ENCODE results near the gene PDSS2. TPM values are rescaled to one million over a fixed set of nuclear protein-coding genes. Genes with fewer than 3 reads are reported as not detected.

Gene PDSS2
- total and polyA plus RNA-seq, 2 of the 4 experiments (the other 2 are of a cell fraction): 8.6 to 9.2 TPM

DNA sequence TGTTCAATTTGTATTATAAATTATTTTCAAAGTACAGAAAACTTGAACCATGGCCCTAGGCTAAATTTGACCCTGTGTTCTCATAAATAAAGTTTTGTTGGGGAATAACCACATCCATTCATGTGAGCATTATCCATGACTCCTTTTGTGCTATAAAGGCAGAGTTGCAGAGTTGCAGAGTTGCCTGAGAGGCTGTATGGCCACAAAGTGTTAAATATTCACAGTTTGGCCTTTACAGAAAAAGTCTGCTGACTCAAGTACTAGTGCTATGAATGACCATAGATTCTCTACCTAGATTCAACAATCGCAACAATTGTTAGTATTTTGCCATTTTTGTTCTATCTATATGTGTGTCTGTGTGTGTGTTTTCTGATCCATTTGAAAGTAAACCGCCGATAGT, 297.8 kb downstream of the PDSS2 start:
- ChIA-PET POLR2A (ENCODE audit: unreplicated experiment) (no interaction called here), CTCF (no interaction called here)
- H2BK15ac ChIP-seq (ENCODE audit: low read depth, low read length): no peak overlapping the region
- no peak overlapping the region for H2AFZ ChIP-seq (replicated peaks; ENCODE audit: low read length, poor library complexity)
- no peak overlapping the region for H4K8ac ChIP-seq (ENCODE audit: low read depth in 2 of 2, low read length in 2 of 2)
- no peak for DNase-seq
- no peak overlapping the region for H2AK5ac ChIP-seq (ENCODE audit: low read depth, low read length)
- in situ Hi-C loops (cut with MboI; ENCODE audit: low sequenced_read_pairs): no loop called here
- H3K4me2 ChIP-seq (ENCODE audit: low read depth, low read length): no peak overlapping the region
- H3K9ac ChIP-seq (ENCODE audit: low read depth, low read length): no peak overlapping the region
- no peak overlapping the region for H2BK120ac ChIP-seq (ENCODE audit: low read depth, low read length)
- no peak overlapping the region for H2BK5ac ChIP-seq (ENCODE audit: low read depth, low read length, poor library complexity, severe bottlenecking)
- H3K56ac ChIP-seq (ENCODE audit: extremely low read depth, insufficient read depth, low read length): no peak overlapping the region
- H3K14ac ChIP-seq (replicated peaks; ENCODE audit: low read depth, low read length): no peak overlapping the region
- H3K23ac ChIP-seq (ENCODE audit: low read depth, low read length): no peak overlapping the region
- TF ChIP-seq RFX5 (IDR thresholded peaks at IDR 0.05; ENCODE audit: low read depth, low read length) (no peak), NFE2L2 (IDR thresholded peaks at IDR 0.05; ENCODE audit: low read depth, low read length) (no peak)
- TF ChIP-seq, protein P1, sequence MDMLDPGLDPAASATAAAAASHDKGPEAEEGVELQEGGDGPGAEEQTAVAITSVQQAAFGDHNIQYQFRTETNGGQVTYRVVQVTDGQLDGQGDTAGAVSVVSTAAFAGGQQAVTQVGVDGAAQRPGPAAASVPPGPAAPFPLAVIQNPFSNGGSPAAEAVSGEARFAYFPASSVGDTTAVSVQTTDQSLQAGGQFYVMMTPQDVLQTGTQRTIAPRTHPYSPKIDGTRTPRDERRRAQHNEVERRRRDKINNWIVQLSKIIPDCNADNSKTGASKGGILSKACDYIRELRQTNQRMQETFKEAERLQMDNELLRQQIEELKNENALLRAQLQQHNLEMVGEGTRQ (IDR thresholded peaks at IDR 0.05; ENCODE audit: low read depth, low read length): no peak
- no peak overlapping the region for H2AK9ac ChIP-seq (replicated peaks; ENCODE audit: low read depth, low read length, poor library complexity)
- no peaks in the 10 kb centered on the region for H3K9me3 ChIP-seq (ENCODE audit: control insufficient read depth, insufficient read depth, low read length)
- H3K4me3 ChIP-seq (ENCODE audit: insufficient read depth, low read depth, low read length): no peak overlapping the region
- no peaks in the 10 kb centered on the region for H4K20me1 ChIP-seq (ENCODE audit: insufficient read depth, low read length)
- H3K18ac ChIP-seq (ENCODE audit: low read depth, low read length): no peak overlapping the region
- 100% methylated on average over 2 of the region's 3 CpGs; no CpG with 5 or more reads in 1 of the 2 experiments for WGBS, 2 experiments (ENCODE audit: extremely low coverage in 2 of 2, insufficient read length in 1 of 2)
- H4K5ac ChIP-seq (ENCODE audit: low read depth, low read length): no peak overlapping the region
- no peaks in the 10 kb centered on the region for H3K9me1 ChIP-seq (ENCODE audit: insufficient read depth, low read length)
- no peaks in the 10 kb centered on the region for H3K27me3 ChIP-seq (ENCODE audit: control insufficient read depth, insufficient read depth, low read length)
- no peak for ATAC-seq (ENCODE audit: low read depth)
- no peak overlapping the region for H3K4ac ChIP-seq (ENCODE audit: low read depth, low read length)
- no peak overlapping the region for H4K91ac ChIP-seq (ENCODE audit: insufficient read depth, low read depth, low read length)
- H3K27ac ChIP-seq (ENCODE audit: insufficient read depth, low read length): no peak overlapping the region
- no peaks in the 10 kb centered on the region for H3K79me1 ChIP-seq (ENCODE audit: low read depth in 1 of 2, low read length in 2 of 2)
- intact Hi-C loops (cut with micrococcal nuclease): no loop called here
- no TSS peak for BruUV-seq (replicated peaks)
- no peak overlapping the region for H2BK20ac ChIP-seq (ENCODE audit: low read depth, low read length)
- no peaks in the 10 kb centered on the region for H3K36me3 ChIP-seq (ENCODE audit: control insufficient read depth, insufficient read depth, low read length)
- dilution Hi-C loops (cut with HindIII; ENCODE audit: low sequenced_read_pairs, unreplicated experiment): no loop called here
- H3K4me1 ChIP-seq (ENCODE audit: control insufficient read depth, insufficient read depth, low read length): no peaks in the 10 kb centered on the region

All from IMR-90 (cell line).